ENCODE measurements around the gene OBP2A.
"Not testable (repeated sequence)": the region's sequence is repeated elsewhere in the genome, so short reads cannot be mapped to it uniquely, and the experiment has no call there.

DNA sequence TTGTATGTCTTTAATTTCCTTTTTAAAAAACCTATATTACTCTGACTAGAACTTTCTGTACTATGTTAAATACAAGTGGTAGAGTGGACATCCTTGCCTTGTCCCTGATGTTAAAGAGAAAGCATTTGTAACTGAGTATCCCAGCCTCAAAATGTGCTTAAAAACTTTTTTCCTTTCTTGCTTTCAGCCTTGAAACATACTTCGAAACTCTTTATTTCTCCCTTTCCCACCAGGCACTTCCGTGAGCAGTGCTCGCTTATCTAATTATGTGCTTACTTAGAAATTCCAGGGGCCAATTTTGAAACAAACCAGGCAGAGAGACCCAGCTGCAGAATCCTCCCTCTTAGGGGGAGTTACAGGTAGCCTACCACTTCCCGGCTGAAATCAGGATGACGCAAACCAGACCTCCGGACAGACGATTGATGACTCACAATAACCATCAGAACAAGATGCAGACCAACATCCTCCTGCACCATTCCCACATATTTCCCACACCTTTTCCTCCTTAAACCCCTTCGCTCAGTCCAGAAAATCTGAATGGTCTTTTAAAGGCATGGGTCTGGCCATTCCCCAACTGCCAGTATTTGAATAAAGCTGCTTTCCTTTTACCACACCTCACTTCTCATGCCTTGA is 2.5 kb upstream of the OBP2A start:
- TF ChIP-seq, protein P1, sequence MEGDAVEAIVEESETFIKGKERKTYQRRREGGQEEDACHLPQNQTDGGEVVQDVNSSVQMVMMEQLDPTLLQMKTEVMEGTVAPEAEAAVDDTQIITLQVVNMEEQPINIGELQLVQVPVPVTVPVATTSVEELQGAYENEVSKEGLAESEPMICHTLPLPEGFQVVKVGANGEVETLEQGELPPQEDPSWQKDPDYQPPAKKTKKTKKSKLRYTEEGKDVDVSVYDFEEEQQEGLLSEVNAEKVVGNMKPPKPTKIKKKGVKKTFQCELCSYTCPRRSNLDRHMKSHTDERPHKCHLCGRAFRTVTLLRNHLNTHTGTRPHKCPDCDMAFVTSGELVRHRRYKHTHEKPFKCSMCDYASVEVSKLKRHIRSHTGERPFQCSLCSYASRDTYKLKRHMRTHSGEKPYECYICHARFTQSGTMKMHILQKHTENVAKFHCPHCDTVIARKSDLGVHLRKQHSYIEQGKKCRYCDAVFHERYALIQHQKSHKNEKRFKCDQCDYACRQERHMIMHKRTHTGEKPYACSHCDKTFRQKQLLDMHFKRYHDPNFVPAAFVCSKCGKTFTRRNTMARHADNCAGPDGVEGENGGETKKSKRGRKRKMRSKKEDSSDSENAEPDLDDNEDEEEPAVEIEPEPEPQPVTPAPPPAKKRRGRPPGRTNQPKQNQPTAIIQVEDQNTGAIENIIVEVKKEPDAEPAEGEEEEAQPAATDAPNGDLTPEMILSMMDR (IDR thresholded peaks at IDR 0.05): not testable (repeated sequence)
- not testable (repeated sequence) for TF ChIP-seq POLR2A (IDR thresholded peaks at IDR 0.05)
